GM23338 (cell line): Measurements from ENCODE around the gene CTAGE1. TPM values are rescaled to one million over a fixed set of nuclear protein-coding genes. Genes with fewer than 3 reads are reported as not detected.
A peak's percentile ranks its signal among the peaks of the same experiment; 100 is the strongest.

Experiments used
- ATAC-seq: fragments of 200-7000 bp; cut with Tn5 transposase; 3 replicates; pipeline ENCODE4 v1.9.1; 2020
- DNase-seq: peaks from one replicate; pipeline ENCODE4 v3.0.0-alpha.2; 2015; ENCODE audit warnings: low spot score
- H2AFZ ChIP-seq: fragments of 200-600 bp; sonication (generic); 2 replicates; pipeline ENCODE4 v1.8.0; 2016; ENCODE audit warnings: antibody characterized with exemption, mild to moderate bottlenecking, moderate library complexity
- H3F3A ChIP-seq: fragments of 200-600 bp; sonication (generic); replicated peaks from 2 replicates; pipeline ENCODE4 v1.8.0; 2017; ENCODE audit warnings: antibody characterized with exemption, mixed run types, low read depth
- H3K27ac ChIP-seq: fragments of 200-600 bp; sonication (generic); 2 replicates; pipeline ENCODE4 v1.6.1; 2016; ENCODE audit warnings: low read depth
- H3K27me3 ChIP-seq: fragments of 200-600 bp; sonication (generic); 2 replicates; pipeline ENCODE4 v1.8.0; 2016; ENCODE audit warnings: mild to moderate bottlenecking, mixed run types, moderate library complexity; ENCODE audit not compliant: insufficient read depth
- H3K36me3 ChIP-seq: fragments of 200-600 bp; sonication (generic); 2 replicates; pipeline ENCODE4 v1.8.0; 2016; ENCODE audit warnings: mild to moderate bottlenecking; ENCODE audit not compliant: insufficient read depth
- H3K4me1 ChIP-seq: fragments of 200-600 bp; sonication (generic); 2 replicates; pipeline ENCODE4 v1.8.0; 2016; ENCODE audit warnings: mild to moderate bottlenecking, moderate library complexity; ENCODE audit not compliant: insufficient read depth
- H3K4me2 ChIP-seq: fragments of 200-600 bp; sonication (generic); 2 replicates; pipeline ENCODE4 v1.7.1; 2017; ENCODE audit warnings: mixed run types
- H3K4me3 ChIP-seq: fragments of 200-600 bp; sonication (generic); 2 replicates; pipeline ENCODE4 v1.6.1; 2016; ENCODE audit warnings: mixed run types
- H3K79me2 ChIP-seq: fragments of 200-600 bp; sonication (generic); replicated peaks from 2 replicates; pipeline ENCODE4 v1.8.0; 2017; ENCODE audit warnings: mild to moderate bottlenecking; ENCODE audit not compliant: insufficient read depth
- H3K9me2 ChIP-seq: fragments of 200-600 bp; sonication (generic); 2 replicates; pipeline ENCODE4 v1.8.0; 2017; ENCODE audit not compliant: insufficient read depth
- H4K20me1 ChIP-seq: fragments of 200-600 bp; sonication (generic); replicated peaks from 2 replicates; pipeline ENCODE4 v1.8.0; 2017; ENCODE audit warnings: mild to moderate bottlenecking; ENCODE audit not compliant: insufficient read depth
- H3K27ac Mint-ChIP-seq: 2 replicates; pipeline ENCODE4 v1.8.0; 2020; ENCODE audit warnings: inconsistent platforms, mild to moderate bottlenecking, moderate library complexity, mixed read lengths
- H3K27me3 Mint-ChIP-seq: 3 replicates; pipeline ENCODE4 v1.8.0; 2022; ENCODE audit warnings: low read depth, mild to moderate bottlenecking, moderate library complexity, mixed read lengths, inconsistent platforms; ENCODE audit not compliant: insufficient read depth, poor library complexity
- H3K36me3 Mint-ChIP-seq: 3 replicates; pipeline ENCODE4 v1.8.0; 2021; ENCODE audit warnings: low read depth, mild to moderate bottlenecking, inconsistent platforms, moderate library complexity, mixed read lengths
- H3K4me1 Mint-ChIP-seq: 3 replicates; pipeline ENCODE4 v1.8.0; 2020; ENCODE audit warnings: mild to moderate bottlenecking, inconsistent platforms, mixed read lengths
- H3K4me3 Mint-ChIP-seq: 3 replicates; pipeline ENCODE4 v1.8.0; 2021; ENCODE audit warnings: moderate library complexity, mild to moderate bottlenecking, inconsistent platforms, mixed read lengths
- H3K9me3 Mint-ChIP-seq: 3 replicates; pipeline ENCODE4 v1.8.0; 2020; ENCODE audit warnings: moderate library complexity, mild to moderate bottlenecking, inconsistent platforms, mixed read lengths
- CREB1 ChIP-seq: fragments of 250-450 bp; sonication (Bioruptor Pico); IDR thresholded peaks from 2 replicates; pipeline ENCODE4 v1.5.0; 2020; ENCODE audit warnings: low read depth, mild to moderate bottlenecking, moderate library complexity
- CTCF ChIP-seq, 2 experiments: fragments of 200-600 bp in 1 of 2; sonication (generic) in 1 of 2; conservative IDR thresholded peaks; 2 replicates each; pipeline versions ENCODE4 v1.5.1 to v1.6.1; 2016 to 2017; ENCODE audit warnings: antibody characterized with exemption in 2 of 2, low read depth in 2 of 2, mild to moderate bottlenecking in 2 of 2, moderate library complexity in 1 of 2
- EZH2 ChIP-seq: fragments of 200-600 bp; sonication (generic); IDR thresholded peaks from one replicate; pipeline ENCODE4 v1.8.0; 2017; ENCODE audit warnings: antibody characterized with exemption, mild to moderate bottlenecking, low read depth; ENCODE audit not compliant: unreplicated experiment
- EZH2phosphoT487 ChIP-seq: fragments of 200-600 bp; sonication (generic); IDR thresholded peaks from one replicate; pipeline ENCODE4 v1.8.1; 2018; ENCODE audit warnings: antibody characterized with exemption; ENCODE audit not compliant: unreplicated experiment
- JUNB ChIP-seq: IDR thresholded peaks from one replicate; pipeline ENCODE4 v1.6.1; 2016; ENCODE audit warnings: antibody characterized with exemption; ENCODE audit not compliant: unreplicated experiment
- POLR2AphosphoS5 ChIP-seq: IDR thresholded peaks from 2 replicates; pipeline ENCODE4 v1.6.1; 2016; ENCODE audit warnings: antibody characterized with exemption, low read depth
- STAT1 ChIP-seq: IDR thresholded peaks from one replicate; pipeline ENCODE4 v1.6.1; 2016; ENCODE audit warnings: antibody characterized with exemption; ENCODE audit not compliant: unreplicated experiment
- ZNF114 ChIP-seq: fragments of 250-450 bp; sonication (Bioruptor Pico); IDR thresholded peaks from 2 replicates; pipeline ENCODE4 v1.5.0; 2020; ENCODE audit warnings: mild to moderate bottlenecking, moderate library complexity
- ZNF331 ChIP-seq: fragments of 250-450 bp; sonication (Bioruptor Pico); IDR thresholded peaks from 2 replicates; pipeline ENCODE4 v1.5.0; 2020; ENCODE audit warnings: low read depth, mild to moderate bottlenecking, moderate library complexity
- ZNF462 ChIP-seq: fragments of 250-450 bp; sonication (Bioruptor Pico); IDR thresholded peaks from 2 replicates; pipeline ENCODE4 v1.5.0; 2020; ENCODE audit warnings: mild to moderate bottlenecking, moderate library complexity
- polyA plus RNA-seq: library from polyadenylated mRNA; unstranded; fragments of >200 nt; fragmentation: Nextera tagmentation; extraction: Ambion mirVana; gene quantifications from 2 replicates; pipeline ENCODE4 v1.2.1, GENCODE V29; 2016
- total RNA-seq: library from RNA; depleted of rRNA; stranded (reverse); fragments of >200 nt; shearing (Covaris generic); gene quantifications from 2 replicates; pipeline ENCODE4 v1.2.3, GENCODE V29; 2014
- TF ChIP-seq, protein P1 (sequence below): IDR thresholded peaks from one replicate; pipeline ENCODE4 v1.6.1; 2018; ENCODE audit warnings: antibody characterized with exemption; ENCODE audit not compliant: unreplicated experiment

The CTAGE1 gene
- total and polyA plus RNA-seq, 2 experiments from 2014 or later = 0.03 to 0.06 TPM

- Histone ChIP-seq H4K20me1 (no peaks in the 10 kb centered on the region), H3K36me3 (no peaks in the 10 kb centered on the region), H3F3A (no peaks in the 10 kb centered on the region), H3K27ac (no peak overlapping the region), H2AFZ (peak overlapping the region; percentile 2), H3K27me3 (no peaks in the 10 kb centered on the region), H3K4me3 (no peak overlapping the region), H3K4me2 (no peak overlapping the region), H3K79me2 (no peaks in the 10 kb centered on the region), H3K4me1 (no peaks in the 10 kb centered on the region), H3K9me2 (0 out of 2 replicates have a peak, but pooled peaks cover 3% of the 10 kb centered on the region)
- DNase-seq (no peak), ATAC-seq (no peak)
- Mint-ChIP-seq H3K4me1 (no peaks in the 10 kb centered on the region; the same call in 2 of the 3 replicates), H3K9me3 (no peaks in the 10 kb centered on the region), H3K36me3 (no peaks in the 10 kb centered on the region), H3K27ac (no peak overlapping the region), H3K27me3 (no peaks in the 10 kb centered on the region), H3K4me3 (no peak overlapping the region)
- TF ChIP-seq JUNB (no peak), POLR2AphosphoS5 (no peak), STAT1 (no peak), CREB1 (no peak), ZNF114 (no peak), ZNF331 (CRISPR knock-in tag) (no peak), EZH2phosphoT487 (no peak), EZH2 (no peak)
- TF ChIP-seq, protein P1, sequence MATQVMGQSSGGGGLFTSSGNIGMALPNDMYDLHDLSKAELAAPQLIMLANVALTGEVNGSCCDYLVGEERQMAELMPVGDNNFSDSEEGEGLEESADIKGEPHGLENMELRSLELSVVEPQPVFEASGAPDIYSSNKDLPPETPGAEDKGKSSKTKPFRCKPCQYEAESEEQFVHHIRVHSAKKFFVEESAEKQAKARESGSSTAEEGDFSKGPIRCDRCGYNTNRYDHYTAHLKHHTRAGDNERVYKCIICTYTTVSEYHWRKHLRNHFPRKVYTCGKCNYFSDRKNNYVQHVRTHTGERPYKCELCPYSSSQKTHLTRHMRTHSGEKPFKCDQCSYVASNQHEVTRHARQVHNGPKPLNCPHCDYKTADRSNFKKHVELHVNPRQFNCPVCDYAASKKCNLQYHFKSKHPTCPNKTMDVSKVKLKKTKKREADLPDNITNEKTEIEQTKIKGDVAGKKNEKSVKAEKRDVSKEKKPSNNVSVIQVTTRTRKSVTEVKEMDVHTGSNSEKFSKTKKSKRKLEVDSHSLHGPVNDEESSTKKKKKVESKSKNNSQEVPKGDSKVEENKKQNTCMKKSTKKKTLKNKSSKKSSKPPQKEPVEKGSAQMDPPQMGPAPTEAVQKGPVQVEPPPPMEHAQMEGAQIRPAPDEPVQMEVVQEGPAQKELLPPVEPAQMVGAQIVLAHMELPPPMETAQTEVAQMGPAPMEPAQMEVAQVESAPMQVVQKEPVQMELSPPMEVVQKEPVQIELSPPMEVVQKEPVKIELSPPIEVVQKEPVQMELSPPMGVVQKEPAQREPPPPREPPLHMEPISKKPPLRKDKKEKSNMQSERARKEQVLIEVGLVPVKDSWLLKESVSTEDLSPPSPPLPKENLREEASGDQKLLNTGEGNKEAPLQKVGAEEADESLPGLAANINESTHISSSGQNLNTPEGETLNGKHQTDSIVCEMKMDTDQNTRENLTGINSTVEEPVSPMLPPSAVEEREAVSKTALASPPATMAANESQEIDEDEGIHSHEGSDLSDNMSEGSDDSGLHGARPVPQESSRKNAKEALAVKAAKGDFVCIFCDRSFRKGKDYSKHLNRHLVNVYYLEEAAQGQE = no peak
These were observed 15.0 kb upstream of the CTAGE1 start for GRCh38 chr18:22432657-22433137.

GRCh38 chr18:22429564-22429963 lies 11.8 kb upstream of the CTAGE1 start:
- no peaks in the 10 kb centered on the region for H3K9me3 Mint-ChIP-seq
- no peak overlapping the region for H3K27ac Mint-ChIP-seq
- TF ChIP-seq EZH2phosphoT487 (no peak), ZNF462 (CRISPR knock-in tag) (no peak), CTCF (conservative IDR thresholded peaks at IDR 0.05; ENCODE audit: low read depth in 2 of 2) (no peak), ZNF114 (no peak), JUNB (no peak)

More at GRCh38 chr18:22429564-22429963, 11.8 kb upstream of the CTAGE1 start:
- no peaks in the 10 kb centered on the region for H4K20me1 ChIP-seq
- Mint-ChIP-seq H3K27me3 (no peaks in the 10 kb centered on the region), H3K4me3 (no peak overlapping the region), H3K36me3 (no peaks in the 10 kb centered on the region), H3K4me1 (no peaks in the 10 kb centered on the region; the same call in 2 of the 3 replicates)
- H3K9me2 ChIP-seq = 0 out of 2 replicates have a peak, but pooled peaks cover 3% of the 10 kb centered on the region
- H3K4me1 ChIP-seq = no peaks in the 10 kb centered on the region
- no peaks in the 10 kb centered on the region for H3F3A ChIP-seq
- H3K36me3 ChIP-seq = no peaks in the 10 kb centered on the region
- no peak for ATAC-seq
- no peak overlapping the region for H2AFZ ChIP-seq
- no peak overlapping the region for H3K27ac ChIP-seq
- H3K4me3 ChIP-seq = no peak overlapping the region
- no peaks in the 10 kb centered on the region for H3K27me3 ChIP-seq
- H3K79me2 ChIP-seq = no peaks in the 10 kb centered on the region
- DNase-seq = no peak
- H3K4me2 ChIP-seq = no peak overlapping the region
